SH-SY5Y (cell line): ENCODE data around the gene TFG.

Experiments
- GATA2 ChIP-seq: IDR thresholded peaks from 2 replicates; pipeline ENCODE4 v1.6.1; 2011; ENCODE audit warnings: mild to moderate bottlenecking, low read depth, low read length
- GATA3 ChIP-seq: IDR thresholded peaks from 2 replicates; pipeline ENCODE4 v1.6.1; 2011; ENCODE audit warnings: low read depth, mild to moderate bottlenecking, low read length, moderate library complexity

TFG gene

GRCh38 chr3:100702082-100702979, 7.0 kb upstream of the TFG start:
- TF ChIP-seq GATA3 = no peak
- TF ChIP-seq GATA2 = no peak

DNA sequence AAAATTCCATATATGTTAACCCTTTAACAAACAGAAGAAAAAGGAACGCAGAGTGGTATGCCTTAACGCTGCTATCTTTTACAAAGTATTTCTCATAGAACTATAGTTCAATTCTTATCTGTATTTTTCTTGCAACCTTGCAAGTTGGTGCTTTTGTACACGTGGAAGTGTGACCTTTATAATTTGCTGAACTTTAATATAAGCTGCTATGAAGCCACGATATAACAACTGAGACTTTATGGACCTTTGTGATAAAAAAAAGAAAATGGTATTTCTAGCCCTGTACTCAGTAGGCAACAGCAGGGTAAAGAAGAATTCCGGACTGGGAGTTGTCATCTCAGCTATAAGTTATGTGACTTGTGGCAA, 6.3 kb upstream of the TFG start:
- no peak for TF ChIP-seq GATA3
- TF ChIP-seq GATA2 = no peak

DNA sequence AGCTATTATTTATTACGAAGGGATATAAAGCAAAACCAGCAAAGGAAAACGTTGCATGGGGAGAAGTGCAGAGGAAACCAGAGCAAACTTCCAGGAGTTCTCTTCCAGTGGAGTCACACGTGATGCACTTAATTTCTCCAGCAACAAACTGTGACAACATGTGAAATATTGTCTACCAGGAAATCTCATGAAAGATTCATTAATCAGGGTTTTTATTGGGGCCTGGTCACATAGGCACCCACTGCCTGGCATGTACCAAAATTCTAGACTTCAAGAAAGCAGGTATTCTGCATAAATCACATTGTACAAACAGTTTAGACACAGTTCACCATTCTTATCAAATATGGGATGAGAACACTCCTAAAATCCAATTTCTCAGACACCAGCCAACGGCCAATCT, 5.4 kb upstream of the TFG start:
- TF ChIP-seq GATA2 (no peak), GATA3 (no peak)

DNA sequence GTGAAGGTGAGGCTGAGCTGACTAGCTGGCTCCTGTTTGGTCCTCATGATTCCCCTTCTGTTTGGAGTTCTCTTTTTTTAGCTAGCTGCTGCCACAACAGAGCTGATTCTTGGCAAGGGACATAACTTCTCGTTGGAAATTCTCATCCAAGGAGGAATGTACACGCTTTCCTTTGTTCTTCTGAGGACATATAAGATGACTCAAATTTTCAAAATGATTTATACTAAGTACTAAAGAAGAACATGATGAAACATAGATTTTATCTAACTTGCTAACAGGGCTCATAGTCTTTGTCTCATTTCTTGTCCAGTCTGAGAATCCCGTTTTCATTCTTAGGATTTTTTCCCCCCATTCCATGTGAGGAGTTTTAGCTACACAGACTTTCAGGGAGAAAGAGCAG, 2.9 kb upstream of the TFG start:
- no peak for TF ChIP-seq GATA2
- no peak for TF ChIP-seq GATA3

DNA sequence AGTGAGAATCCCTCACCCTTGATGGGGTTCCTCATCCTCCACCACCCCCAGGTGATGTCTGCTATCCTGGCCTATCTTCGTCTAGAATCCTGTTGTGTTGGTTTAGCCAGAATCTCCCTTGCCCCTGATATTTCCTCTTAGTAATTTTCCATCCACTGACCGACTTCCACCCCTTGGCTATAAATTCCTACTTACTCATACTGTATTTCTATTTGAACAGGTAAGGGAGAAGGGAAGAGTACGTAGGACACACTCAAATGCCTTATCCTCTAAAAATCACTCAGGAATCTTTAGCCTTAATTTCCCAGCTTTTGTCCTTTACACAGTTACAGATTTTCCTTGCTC, 678 bp upstream of the TFG start:
- no peak for TF ChIP-seq GATA3
- TF ChIP-seq GATA2 = no peak

GRCh38 chr3:100709842-100710260, 557 bp downstream of the TFG start:
- TF ChIP-seq GATA3 = no peak
- TF ChIP-seq GATA2 = no peak

GRCh38 chr3:100710261-100710968, 1.1 kb downstream of the TFG start:
- TF ChIP-seq GATA2 (no peak), GATA3 (no peak)

DNA sequence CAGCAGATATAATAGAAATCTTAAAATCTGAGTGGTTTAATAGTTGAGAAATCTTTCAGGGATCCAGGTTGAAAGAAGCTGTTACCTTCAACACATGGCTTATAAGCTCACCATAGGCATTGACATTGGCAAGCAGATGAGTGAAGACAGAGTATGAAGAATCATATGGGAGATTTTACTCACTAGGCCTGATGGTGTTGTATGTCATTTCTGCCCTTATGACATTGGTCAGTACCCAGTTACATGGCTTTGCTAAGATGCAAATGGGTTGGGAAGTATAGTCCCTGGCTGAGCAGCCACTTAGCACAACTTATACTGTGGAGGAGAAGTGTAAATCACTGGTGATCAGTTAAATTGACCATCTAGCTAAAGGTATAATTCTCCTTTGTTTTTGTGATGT, 5.9 kb downstream of the TFG start:
- TF ChIP-seq GATA3 (no peak), GATA2 (no peak)

- no peak for TF ChIP-seq GATA3
- no peak for TF ChIP-seq GATA2
Measured at GRCh38 chr3:100717063-100717462, 7.8 kb downstream of the TFG start.

DNA sequence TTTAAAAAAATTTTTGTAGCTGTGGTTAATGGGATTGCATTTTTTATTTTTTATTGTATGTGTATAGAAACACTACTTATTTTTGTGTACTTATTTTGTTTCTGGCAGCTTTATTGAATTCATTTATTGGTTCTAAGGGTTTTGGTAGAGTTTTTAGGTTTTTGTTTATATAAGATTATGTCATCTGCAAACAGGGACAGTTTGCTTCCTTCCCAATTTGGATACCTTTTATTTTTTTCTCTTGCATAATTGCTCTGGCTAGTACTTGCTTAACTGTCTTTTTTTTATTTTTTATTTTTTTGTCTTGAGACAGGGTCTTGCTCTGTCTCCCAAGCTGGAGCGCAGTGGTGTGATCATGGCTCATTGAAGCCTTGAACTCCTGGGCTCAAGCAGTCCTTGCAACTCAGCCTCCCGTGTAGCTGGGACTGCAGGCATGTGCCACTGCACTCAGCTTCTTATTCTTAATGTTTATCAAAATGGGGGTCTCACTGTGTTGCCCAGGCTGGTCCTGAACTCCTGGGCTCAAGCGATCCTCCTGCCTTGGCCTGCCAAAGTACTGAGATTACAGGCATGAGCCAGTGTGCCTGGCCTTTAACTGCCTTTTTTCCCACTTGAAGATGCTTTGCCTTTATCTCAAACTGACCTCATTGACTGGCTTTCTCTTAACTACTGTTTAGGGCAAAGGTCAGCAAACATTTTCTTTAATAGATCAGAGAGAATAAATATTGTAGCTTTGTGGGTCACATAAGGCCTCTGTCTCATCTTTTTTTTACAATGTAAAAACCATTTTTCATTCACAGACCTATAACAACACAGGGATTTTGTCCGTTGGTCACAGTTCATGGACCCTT, 8.6 kb downstream of the TFG start:
- TF ChIP-seq GATA3 (no peak), GATA2 (no peak)

GRCh38 chr3:100719136-100719535, 9.8 kb downstream of the TFG start:
- no peak for TF ChIP-seq GATA3

DNA sequence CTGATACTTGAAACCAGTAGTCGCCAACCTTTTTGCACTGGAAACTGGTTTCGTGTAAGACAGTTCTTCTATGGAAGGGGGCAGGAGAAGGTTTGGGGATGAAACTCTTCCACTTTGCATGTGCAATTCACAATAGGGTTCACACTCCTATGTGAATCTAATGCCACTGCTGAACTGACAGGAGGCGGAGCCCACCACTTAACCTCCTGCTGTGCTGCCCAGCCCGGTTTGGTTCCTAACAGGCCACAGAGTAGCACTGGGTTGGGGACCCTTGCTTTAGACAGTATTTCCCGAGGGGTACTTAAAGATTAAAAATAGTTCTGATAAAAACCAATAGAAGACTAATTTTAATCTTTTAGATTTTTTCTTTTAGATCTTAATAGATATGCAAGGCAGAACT, 11.1 kb downstream of the TFG start:
- no peak for TF ChIP-seq GATA3
- no peak for TF ChIP-seq GATA2

DNA sequence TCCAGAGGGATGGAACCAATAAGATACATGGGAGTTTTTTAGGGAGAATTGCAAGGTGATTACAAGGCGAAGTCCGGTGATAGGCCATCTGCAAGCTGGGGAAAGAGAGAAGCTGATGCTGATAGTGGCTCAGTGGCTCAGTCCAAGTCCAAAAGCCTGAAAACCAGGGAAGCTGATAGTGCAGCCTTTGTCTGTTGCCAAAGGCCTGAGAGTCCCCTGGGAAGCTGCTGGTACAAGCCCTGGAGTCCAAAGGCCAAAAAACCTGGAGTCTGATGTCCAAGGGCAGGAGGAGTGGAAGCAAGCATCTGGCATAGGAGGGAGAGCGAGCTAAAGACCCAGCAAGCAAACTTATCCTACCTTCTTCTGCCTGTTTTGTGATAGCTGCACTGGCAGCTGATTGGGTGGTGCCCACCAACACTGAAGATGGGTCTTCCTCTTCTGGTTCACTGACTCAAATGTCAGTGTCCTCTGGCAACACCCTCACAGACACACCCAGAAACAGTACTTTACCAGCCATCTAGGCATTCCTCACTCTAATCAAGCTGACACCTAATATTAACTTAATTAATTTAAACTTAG, 16.7 kb downstream of the TFG start:
- TF ChIP-seq GATA3 = no peak
- TF ChIP-seq GATA2 = no peak

GRCh38 chr3:100726706-100727105, 17.4 kb downstream of the TFG start:
- TF ChIP-seq GATA3 (no peak), GATA2 (no peak)
